NCI-H345 (cell line): Measurements from ENCODE around the gene SPTY2D1.
"Not testable (repeated sequence)": the region's sequence is repeated elsewhere in the genome, so short reads cannot be mapped to it uniquely, and the experiment has no call there.

Experiments
- DNase-seq: peaks from one replicate; lab custom pipeline; 2025; lab: John Stamatoyannopoulos, UW

Gene SPTY2D1

DNA sequence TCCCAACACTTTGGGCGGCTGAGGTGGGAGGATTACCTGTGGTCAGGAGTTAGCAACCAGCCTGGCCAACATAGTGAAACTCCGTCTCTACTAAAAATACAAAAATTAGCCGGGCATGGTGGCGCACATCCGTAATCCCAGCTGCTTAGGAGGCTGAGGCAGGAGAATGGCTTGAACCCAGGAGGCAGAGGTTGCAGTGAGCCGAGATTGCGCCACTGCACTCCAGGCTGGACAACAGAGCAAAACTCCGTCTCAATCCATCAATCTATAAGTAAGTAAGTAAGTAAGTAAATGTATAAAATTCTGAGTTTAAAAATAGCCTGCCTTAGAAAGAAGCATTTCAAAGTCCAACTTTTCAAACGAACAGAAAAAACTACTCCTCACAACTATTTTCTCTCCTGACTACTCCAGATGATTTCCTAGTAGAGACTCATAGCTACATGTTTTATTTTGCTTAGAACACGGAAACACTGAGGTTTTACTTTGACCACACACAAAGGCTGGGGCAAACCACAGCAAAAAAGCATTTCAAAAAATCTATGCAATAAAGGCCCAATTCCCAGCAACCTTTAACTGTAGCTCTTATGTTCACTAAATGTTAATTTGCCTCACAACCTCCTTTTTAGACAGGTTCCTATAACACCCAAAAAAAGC, 16.3 kb downstream of the SPTY2D1 start:
- no peak for DNase-seq

DNA sequence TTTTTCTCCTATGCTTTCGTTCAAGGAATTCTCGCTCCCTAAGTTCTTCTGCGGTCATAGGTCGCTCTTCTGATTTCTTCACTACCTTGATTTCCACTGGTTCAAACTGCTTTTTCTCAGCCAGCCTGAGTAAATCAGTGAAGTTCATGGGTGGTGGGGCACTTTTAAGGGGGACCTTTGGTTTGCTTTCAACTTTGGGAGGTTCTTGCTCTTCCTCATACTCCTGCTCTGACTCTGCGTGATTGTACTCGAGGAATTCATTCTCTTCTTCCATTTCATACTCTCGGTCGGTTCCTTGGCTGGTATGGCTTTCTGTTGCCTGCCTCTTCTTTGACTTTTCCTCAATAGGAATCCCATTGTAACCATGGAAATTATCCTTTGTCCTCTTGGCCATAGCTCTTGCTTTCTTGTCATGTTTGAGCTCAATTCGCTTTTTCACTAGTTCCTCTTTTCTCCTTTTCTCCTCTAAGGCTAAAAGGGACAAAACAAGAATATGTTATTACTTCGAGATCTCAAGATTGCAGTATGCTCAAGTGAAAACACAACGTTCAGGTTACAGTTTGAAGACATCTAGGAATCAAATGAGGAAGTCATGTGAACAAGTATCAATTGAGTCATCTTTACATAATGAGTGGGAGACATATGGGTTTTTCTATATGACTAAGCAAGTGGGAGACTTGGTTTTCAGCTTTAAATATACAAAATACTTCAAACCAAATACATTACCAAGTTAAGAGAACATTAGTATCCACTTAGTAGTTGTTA, 18.3 kb downstream of the SPTY2D1 start:
- no peak for DNase-seq

DNA sequence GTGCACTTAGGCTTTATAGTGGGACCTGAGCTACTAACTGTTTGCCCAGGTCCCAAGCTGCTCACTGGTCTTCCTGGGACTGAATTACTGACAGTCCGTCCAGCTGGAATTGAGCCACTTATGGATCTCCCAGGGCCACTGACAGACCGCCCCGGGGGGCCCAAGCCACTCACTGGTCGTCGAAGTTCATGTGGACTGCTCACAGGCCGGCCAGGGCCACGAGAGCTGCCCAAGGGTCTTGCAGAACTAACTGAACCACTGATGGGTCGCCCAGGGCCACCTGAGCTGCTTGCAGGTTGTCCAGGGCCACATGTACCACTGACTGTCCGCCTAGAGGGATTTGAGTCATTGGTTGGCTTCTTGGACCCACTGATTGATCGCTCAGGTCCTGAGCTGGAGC, 19.5 kb downstream of the SPTY2D1 start:
- DNase-seq, result no peak

DNA sequence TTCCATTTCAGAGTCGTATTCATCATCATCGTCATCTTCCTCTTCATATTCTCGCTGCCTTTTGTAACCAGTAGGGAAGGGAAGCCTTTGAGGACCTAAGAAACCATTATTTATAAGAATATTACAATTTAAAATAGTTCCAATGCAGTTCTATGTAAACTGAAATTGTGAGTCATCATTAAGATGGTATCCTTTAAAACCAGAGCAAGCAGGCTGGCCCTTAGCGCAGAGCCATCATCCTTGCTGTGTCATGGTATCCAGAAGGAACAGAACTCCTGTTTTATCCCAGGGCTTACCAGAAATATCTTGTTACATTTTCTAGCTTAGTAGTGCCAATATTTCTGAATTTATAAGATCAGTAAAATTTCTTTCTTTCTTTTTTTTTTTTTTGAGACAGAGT, 21.7 kb downstream of the SPTY2D1 start:
- DNase-seq, result no peak

DNA sequence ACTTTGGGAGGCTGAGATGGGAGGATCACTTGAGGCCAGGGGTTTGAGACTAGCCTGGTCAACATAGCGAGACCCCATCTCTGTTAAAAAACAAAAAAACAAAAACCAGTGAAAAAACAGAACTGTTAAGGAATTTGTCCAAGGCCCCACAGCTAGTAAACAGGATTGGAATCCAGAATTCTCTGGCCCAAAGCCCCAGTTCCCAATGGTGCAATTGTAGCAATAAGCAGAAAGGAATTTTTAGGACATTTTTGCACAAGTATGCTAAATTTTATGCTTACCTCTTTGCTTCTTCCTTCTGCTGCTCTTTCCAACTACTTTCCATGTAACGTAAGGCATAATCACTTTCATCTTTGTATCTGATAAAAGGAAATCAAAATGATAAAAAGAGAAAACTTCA, 22.9 kb downstream of the SPTY2D1 start:
- DNase-seq, result no peak

DNA sequence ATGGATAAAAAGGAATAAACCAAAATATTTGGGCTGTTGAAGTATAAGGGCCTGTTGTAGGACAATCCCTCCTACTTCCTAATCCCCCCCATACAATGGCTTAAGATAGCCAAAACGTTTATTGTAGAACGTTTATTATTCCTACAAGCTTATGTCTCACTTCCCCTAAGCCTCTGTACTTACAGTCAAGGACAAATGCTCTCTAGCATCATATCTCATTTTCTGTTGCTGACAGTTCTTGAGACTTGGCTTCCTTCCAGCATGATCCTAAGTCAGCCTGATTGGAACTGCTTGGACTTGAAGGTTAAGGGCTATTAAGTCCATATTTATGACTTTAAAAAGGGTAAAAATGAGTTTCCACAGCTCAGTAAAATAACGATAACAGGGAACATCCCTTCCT, 25.8 kb downstream of the SPTY2D1 start:
- no peak for DNase-seq

DNA sequence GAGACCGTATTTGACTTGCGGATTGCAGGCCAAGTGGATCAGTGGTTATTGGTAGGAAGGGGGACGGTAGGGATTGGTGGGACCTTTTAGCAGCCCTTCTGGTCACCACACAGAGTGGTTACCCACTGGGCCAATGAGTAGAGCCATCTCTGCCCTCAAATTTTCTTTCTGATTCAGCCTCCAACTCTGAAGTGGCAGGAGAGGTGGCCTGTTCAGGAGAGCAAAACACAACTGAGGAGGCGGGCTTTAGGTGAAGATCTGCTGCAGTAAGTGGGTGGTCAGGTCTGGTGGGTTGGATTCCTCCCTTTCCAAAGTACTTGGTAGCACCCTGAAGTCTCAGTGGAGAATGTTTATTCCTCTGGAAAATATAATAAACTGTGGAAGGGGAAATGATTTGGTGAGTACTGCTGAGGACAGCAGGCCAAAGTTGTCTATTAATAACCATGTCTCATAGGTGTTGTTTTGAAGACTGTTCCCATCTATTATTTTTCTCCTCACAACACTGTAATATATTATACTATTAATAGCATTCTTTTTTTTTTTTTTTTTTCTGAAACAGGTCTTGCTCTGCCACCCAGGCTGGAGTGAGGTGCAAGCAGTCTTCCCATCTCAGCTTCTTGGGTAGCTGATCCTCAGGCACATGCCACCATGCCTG, 33.1 kb downstream of the SPTY2D1 start:
- DNase-seq, result no peak

DNA sequence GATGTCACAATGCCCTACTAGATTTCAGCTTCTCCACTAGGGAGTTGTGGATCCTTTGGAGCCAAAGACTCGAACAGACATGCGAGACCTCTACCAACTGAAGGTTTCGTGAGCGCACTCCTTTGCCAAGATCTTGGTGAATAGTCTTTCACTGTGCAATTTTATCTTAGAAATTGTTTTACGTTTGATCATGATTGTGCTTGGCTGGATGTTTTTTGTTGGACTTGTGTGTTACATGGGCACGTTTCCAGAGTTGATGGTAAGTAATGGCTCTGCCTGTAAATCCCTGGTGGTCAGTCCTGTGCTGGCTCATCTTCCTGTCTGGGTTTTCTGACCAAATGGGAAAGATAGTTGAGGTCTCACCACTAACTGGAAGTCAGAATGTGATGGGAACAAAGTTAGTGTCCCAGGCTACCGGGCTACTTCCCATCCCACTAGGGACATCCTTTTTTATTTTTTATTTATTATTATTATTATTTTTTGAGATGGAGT, 34.4 kb downstream of the SPTY2D1 start, which contains the start of gene MISFA:
MISFA (plus strand) TSS at position 51 of the 492 bp plus-strand sequence; CDS start at position 191, 140 bp downstream.
- DNase-seq, result no peak

DNA sequence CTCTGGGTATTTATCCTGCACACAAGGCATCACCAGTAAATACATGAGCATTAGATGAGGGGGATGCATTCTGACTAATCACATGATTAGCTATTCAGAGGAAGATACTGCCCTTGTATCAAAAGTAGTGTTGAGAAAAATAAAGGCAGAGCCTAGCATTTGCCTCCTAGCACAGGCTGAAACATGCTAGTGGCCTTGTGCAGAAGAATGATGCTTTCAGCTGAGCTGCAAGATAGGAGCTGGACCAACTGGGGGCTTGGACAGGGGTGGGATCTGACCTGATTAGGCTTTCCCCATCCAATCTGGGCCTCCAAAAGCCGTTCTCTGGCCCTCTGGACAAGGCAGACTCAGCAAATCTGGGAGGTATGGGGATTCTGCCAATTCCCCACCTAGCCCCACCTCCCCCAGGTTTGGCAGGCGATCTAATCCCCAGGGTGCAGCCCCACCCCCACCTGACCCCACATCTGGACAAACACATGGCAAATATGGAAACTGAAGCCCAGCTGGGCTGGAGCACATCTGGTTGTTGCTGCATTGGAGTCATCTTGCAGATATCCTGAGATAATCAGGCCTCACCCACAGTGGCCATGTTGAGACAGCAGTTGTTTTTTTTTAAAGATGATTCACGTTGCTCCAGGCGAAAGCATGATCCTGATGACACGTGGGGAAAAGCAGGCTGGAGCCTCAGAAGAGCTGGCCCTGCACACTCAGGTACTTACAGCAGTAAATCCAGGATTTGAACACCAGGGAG, 39.0 kb downstream of the SPTY2D1 start:
- no peak for DNase-seq

DNA sequence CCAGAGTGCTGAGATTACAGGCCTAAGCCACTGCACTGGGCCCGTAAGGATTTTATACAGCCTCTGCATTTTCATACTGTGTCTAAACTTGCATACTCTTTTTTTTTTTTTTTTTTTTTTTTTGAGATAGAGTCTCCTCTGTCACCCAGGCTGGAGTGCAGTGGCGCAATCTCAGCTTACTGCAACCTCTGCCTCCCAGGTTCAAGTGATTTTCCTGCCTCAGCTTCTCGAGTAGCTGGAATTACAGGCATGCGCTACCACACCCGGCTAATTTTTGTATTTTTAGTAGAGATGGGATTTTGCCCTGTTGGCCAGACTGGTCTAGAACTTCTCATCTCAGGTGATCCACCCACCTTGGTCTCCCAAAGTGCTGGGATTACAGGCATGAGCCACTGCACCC, 40.1 kb downstream of the SPTY2D1 start:
- not testable (repeated sequence) for DNase-seq

DNA sequence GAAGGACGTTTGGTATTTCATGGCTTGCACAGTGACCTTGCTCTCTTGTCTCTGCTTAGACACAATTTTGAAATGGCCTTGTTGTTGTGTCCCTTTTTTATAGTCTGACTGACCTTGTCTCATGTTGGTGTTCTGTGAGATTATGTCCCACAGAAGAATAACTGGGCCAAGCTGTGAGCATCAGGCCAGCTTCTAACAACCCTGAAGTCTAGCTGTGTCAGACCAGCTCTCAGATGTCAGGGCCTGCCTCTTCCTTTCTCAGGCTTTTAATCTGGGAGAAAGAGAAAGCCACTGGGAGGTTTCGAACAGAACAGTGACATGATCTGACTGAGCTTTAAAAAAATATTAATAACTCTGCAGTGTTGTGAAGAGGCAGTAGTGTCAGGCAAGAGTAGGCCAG, 43.6 kb downstream of the SPTY2D1 start:
- no peak for DNase-seq

DNA sequence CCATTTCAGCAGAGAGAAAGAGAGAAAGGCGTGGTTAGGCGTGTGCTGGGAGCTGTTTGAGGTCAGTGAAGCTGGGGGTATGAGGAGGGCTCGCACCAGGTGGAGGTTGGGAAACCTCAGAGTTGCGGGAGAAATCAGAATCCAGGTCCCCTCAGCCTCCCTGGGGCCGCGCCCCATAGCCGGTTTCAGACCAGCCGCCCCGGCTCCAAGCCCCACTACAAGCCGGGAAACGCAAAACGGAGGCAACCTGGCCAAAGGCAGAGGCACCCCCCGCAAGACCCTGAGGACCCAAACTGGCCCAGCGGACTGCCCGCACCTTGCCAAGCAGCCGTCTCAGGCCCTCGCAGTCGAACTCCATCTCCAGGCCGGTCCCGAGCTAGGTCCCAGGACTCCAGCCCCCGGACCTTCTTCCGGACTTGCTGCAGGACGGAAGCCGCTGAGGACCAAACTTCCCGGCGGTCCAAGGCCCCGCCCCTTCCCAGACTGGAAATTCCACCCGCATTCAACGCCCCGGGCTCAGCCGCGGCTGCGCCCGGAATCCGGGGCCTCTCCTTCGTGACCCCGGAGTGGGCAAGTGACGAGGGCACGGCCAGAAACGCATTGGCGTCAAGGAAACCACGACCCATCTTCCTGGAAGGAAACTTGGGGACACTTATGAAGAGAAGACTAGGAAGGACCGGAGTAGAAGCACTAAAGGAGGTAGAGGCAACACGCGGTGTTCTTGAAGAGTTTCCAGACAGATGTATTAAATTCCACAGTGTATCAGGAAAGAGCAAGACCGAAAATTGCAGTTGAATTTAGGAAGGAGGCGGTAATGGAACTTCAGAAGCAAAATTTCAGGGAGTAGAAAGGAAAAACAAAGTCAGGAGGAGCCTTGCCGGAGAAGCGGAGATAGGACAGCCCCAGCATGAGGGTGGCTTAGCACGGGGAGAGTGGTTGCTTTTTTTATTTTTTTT, 45.6 kb downstream of the SPTY2D1 start, which contains the start of gene UEVLD:
UEVLD (minus strand) TSS at position 438 of the 956 bp plus-strand sequence; CDS start at position 358, 80 bp downstream.
- DNase-seq, result peak; percentile 81

DNA sequence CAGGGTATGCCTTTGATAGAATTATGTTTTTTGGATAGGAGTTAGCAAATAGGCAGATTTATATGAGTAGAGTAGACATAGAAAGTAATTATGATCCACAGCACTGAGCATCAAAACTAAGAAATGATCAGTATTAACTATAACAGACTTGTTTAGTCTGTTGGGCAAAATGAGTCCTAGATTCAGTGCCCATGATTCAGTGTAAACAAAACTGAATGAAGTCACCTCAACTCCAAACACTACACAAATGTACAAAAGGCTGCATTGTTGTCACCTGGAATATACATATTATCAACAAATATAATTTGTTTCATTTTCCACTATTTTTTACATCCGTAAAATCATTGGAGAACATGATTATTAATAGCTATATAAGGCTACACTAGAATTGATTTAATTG, 52.3 kb downstream of the SPTY2D1 start:
- DNase-seq, result no peak

DNA sequence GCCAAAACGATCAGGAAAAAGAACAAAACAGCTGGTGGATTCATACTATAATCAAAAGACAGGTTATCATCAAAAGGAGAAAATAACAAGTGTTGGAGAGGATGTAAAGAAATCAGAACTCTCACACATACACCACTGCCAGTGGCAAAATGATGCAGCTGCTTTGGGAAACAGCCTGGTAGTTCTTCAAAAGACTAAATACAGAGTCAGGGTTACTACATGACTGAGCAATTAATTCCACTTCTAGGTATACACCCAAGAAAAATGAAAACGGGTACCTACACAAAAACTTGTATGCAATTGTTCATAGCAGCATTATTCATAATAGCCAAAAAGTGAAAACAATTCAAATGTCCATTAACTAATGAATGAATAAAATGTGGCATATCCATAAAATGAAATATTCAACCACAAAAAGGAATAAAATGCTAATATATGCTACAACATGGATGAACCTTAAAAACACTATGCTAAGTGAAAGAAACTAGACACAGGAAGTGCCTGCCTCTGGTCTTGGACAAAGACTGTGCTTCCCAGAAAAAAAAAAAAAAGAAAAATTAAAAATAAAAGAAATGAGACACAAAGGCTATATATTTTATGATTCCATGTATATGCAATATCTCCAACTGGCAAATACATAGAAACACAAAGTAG, 53.9 kb downstream of the SPTY2D1 start:
- no peak for DNase-seq

DNA sequence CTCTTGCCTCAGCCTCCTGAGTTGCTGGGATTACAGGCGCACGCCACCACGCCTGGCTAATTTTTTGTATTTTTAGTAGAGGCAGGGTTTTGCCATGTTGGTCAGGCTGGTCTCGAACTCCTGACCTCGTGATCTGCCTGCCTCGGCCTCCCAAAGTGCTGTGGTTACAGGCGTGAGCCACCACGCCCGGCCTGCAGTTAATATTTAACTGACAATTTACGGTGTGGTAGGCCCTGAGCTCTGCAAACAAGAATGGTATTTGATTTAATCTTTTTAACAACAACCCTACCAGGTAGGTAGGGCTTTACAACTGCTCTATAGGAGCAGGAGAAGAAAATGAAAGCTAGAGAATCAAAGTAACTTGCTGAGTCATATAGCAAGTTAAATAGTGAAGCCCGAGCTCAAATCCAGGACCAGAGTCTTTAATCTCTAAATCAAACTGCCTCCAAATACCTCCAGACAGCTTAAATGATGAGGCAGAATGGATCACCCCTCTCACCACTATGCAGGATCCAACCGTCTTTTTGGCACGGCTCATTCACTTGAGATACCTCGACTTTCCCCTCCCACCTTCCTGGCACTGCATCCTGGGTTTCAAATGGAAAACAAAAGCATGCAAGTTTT, 55.1 kb downstream of the SPTY2D1 start:
- DNase-seq, result no peak

DNA sequence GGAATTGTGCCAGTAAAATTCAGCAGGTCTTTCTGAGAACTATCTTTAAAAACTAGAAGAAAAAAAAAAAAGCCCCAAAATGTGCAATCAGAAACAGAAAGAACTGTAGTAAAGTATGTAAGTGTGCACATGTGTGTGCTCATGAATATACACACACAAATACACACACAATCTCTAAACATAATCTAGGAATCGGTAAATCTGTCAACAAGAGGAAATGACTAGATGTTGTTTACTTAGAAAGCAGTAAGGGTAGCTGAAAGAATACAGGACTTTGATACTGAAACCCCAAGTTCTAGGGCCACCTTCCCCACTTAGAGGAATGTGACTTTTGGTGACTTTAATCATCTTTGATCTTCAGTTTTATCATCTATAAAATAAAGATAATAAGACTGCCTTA, 58.8 kb downstream of the SPTY2D1 start:
- no peak for DNase-seq

DNA sequence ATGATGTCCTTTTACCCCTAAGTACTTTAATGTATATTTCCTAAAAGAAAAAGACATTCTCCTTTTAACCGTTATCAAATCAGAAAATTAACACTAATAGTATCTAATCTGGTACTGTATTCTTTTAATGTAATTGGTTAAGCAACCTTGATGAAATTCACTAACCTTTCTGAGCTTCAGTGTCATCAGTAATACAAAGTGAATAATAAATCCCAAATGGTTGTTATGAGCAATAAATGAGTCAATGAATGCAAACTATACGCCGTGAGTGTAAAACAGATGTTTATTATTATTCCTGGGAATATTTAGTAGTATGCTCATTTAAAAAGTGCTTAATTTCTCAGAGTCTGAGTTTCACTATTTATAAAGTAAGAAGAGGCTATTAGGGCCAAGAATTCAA, 67.1 kb downstream of the SPTY2D1 start:
- DNase-seq, result no peak

DNA sequence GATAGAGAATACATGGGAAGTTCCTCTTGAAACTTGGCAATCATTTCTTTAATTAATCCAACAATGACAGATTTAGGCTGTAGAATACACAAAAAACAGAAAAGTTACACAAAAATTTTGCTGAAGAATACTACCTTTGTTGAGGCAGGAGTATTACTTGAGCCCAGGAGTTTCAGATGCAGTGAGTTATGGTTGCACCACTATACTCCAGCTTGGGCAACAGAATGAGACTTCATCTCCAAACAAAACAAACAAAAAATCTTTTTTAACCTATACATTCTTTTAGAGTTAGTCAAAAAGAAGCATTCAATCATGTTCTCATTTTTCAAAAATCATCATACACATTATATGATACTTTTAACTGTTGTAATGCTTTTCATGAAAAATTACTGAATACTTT, 67.7 kb downstream of the SPTY2D1 start:
- no peak for DNase-seq

DNA sequence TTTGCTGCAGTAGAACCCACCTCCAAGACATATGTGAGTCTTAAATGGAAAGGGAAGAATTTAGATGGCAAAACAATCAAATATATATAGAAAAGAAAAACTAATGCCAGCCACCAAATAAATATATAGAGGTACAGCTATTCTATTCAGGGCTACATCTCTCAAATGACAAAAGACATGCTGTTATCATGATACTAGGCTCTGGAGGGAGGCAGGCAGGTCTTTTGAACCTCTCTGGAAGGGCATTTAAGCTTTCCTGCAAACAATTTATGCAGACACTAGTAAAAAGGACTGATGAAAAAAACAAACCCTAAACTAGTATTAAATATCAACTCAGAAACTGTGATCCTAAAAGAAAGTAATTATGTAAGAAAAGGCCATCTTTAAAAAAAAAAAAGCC, 70.0 kb downstream of the SPTY2D1 start:
- DNase-seq, result no peak
